ENCODE measurements around the gene PLEKHA6. TPM values are rescaled to one million over a fixed set of nuclear protein-coding genes. Genes with fewer than 3 reads are reported as not detected.

PLEKHA6 gene
- total and polyA plus RNA-seq, 5 experiments from 2014 or later = 0.02 to 2.0 (median 1.2) TPM; not detected in 2

GRCh38 chr1:204349602-204350001 is 10.1 kb downstream of the PLEKHA6 start:
- no peak overlapping the region for H3K4me3 Mint-ChIP-seq
- peaks cover 0 to 6% (median 3%) of the 10 kb centered on the region in 4 donors for H3K4me1 Mint-ChIP-seq
- ATAC-seq (no peak), DNase-seq (no peak)
- no peaks in the 10 kb centered on the region for H3K36me3 Mint-ChIP-seq
- peaks cover 0 to 6% (median 0%) of the 10 kb centered on the region in 5 donors for H3K27me3 Mint-ChIP-seq
- H3K9me3 Mint-ChIP-seq = no peaks in the 10 kb centered on the region
- POLR2A ChIA-PET = interaction anchor here (1.0 kb wide), 1 partner anchor 191 kb away, joined by 3 read pairs; no protein-coding TSS in a partner anchor
- H3K27ac Mint-ChIP-seq = no peak overlapping the region

- Mint-ChIP-seq H3K27ac (no peak overlapping the region), H3K27me3 (peaks cover 0 to 6% (median 0%) of the 10 kb centered on the region in 5 donors), H3K9me3 (no peaks in the 10 kb centered on the region), H3K4me1 (peaks cover 0 to 6% (median 3%) of the 10 kb centered on the region in 4 donors), H3K36me3 (no peaks in the 10 kb centered on the region), H3K4me3 (no peak overlapping the region)
- ATAC-seq = no peak
- POLR2A ChIA-PET = no interaction called here
- DNase-seq = no peak
Measured at GRCh38 chr1:204348722-204349121, 11.0 kb downstream of the PLEKHA6 start.

DNA sequence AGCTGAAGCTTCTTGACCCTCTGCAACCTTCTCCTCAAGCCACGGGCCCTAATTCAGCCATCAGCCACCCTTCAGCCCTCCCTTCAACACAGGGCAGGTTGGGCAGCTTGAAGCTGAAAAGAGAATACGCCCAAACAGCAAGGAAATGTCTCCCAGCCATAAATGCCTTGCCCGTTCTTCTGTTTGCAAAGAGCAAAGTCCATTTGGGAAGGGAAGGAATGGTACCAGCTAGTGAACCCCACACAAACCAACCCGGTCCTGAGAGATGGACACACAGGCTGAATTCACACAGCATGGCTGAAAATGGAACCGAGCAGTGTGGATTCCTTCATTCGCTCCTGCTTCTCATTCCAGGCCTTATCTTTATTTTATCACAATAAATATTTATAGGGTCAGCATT is 11.5 kb downstream of the PLEKHA6 start:
- Mint-ChIP-seq H3K4me3 (no peak overlapping the region), H3K36me3 (no peaks in the 10 kb centered on the region), H3K4me1 (peaks cover 0 to 6% (median 3%) of the 10 kb centered on the region in 4 donors), H3K9me3 (no peaks in the 10 kb centered on the region), H3K27me3 (peaks cover 0 to 6% (median 0%) of the 10 kb centered on the region in 5 donors), H3K27ac (no peak overlapping the region)
- DNase-seq (no peak), ATAC-seq (no peak)
- POLR2A ChIA-PET = no interaction called here

DNA sequence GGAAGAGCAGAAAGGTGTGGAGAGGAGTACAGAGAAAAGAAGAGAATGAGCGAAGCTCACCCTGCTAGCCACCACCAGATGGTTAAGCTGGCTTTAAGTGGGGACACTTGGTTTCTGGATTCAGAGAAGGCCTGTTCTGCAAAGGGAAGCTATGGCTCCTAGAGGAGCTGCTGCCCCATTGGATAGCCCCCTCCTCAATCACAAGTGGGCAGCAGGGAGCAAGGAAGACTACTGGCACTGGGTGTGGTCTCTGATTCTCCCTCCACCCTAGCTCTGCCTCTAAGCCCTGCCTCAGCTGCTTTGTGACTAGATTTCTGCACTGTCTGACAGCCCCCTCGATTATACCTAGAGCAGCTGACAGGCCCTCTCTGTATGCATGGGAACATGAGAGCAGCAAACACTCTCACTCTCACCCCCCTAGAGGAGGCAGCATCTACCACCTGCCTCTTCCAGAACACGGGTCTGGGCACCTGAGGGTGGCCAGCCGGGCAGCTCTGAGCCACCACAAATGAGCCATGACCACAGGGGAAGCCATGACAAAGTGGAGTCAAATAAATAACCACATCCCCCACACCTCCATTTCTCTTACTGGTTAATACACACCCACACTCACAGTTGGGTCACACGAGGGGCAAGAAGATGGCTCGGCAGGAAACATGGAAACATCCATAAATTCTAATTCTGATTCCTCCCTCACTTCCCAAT is 13.6 kb downstream of the PLEKHA6 start:
- Mint-ChIP-seq H3K36me3 (no peaks in the 10 kb centered on the region), H3K4me3 (no peak overlapping the region), H3K27ac (peak overlapping the region in 1 of 10 donors; percentile 8), H3K4me1 (peaks cover 0 to 3% (median under 1%) of the 10 kb centered on the region in 4 donors), H3K27me3 (peaks cover 0 to 6% (median 0%) of the 10 kb centered on the region in 5 donors), H3K9me3 (no peaks in the 10 kb centered on the region)
- ATAC-seq (no peak), DNase-seq (no peak)
- POLR2A ChIA-PET = no interaction called here

DNA sequence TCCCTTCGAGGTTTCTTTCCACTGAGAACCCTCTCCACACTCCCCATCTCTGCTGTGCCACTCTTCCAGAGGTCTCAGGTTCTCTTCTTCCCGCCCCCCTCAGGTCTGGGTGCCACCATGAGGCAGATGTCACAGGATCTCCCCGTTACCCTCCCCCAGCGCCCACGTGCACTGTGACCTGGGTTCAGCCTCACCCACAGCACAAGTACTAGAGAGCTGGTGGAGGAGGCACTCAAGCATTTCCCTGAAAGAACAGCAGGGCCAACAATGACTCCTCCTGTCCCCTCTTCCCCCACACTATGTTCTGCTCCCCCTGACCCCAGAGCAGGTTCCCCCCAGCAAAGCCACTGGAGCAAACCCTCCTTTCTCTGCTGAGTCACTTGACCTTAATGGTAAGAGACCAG is 14.3 kb downstream of the PLEKHA6 start:
- Mint-ChIP-seq H3K27me3 (peaks cover 0 to 7% (median 0%) of the 10 kb centered on the region in 5 donors), H3K4me3 (no peak overlapping the region), H3K9me3 (no peaks in the 10 kb centered on the region), H3K4me1 (peaks cover 0 to 2% (median 0%) of the 10 kb centered on the region in 4 donors), H3K36me3 (no peaks in the 10 kb centered on the region), H3K27ac (peak overlapping the region in 3 of 10 donors; percentile 8 to 16 (median 14))
- no peak for DNase-seq
- no peak for ATAC-seq
- POLR2A ChIA-PET = no interaction called here

DNA sequence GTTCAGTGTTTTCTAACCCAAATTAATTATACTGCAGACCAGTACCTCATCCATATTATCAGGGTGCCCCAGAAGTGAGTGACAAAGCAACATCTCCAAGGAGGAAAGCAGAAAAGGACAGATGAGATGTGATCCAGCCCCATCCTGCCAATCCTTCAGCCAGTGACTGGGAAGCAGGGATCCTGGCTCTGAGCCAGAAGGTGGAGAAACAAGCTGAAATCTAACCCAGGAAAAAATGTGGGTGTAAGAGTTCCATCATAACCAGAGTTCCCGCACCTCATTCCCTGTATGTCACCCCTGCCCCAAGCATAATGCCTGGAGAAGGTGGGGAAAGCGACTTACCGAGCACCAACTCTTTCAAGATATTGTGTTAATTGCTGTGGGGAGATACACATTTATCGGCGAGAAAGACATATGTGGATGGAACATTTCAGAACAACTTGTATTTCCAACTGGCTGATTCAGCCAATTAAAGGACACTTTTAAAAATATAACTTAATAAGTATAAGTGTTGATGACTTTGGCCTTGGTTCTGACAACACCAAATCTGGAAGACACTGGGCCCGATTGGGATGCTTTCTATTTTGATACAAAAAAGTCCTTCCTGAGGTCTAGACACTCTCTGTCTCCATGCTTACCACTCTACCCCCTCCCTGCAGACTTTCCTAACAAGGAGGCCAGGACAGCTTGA is 14.9 kb downstream of the PLEKHA6 start:
- Mint-ChIP-seq H3K4me1 (peaks cover 0 to 2% (median 0%) of the 10 kb centered on the region in 4 donors), H3K4me3 (no peak overlapping the region), H3K27ac (no peak overlapping the region), H3K36me3 (no peaks in the 10 kb centered on the region), H3K9me3 (no peaks in the 10 kb centered on the region), H3K27me3 (peaks cover 0 to 9% (median 0%) of the 10 kb centered on the region in 5 donors)
- POLR2A ChIA-PET = no interaction called here
- DNase-seq (no peak), ATAC-seq (no peak)

- no peak for ATAC-seq
- Mint-ChIP-seq H3K27me3 (peaks cover 0 to 9% (median 0%) of the 10 kb centered on the region in 5 donors), H3K36me3 (no peaks in the 10 kb centered on the region), H3K4me1 (peaks cover 0 to 2% (median 0%) of the 10 kb centered on the region in 4 donors), H3K27ac (no peak overlapping the region), H3K9me3 (no peaks in the 10 kb centered on the region), H3K4me3 (no peak overlapping the region)
- DNase-seq = no peak
- POLR2A ChIA-PET = no interaction called here
Measured at GRCh38 chr1:204343802-204344201, 15.9 kb downstream of the PLEKHA6 start.

GRCh38 chr1:204343247-204343646 is 16.5 kb downstream of the PLEKHA6 start:
- ATAC-seq (no peak), DNase-seq (no peak)
- no peak overlapping the region for H3K4me3 Mint-ChIP-seq
- H3K27me3 Mint-ChIP-seq = peaks cover 0 to 9% (median 0%) of the 10 kb centered on the region in 5 donors
- peaks cover 0 to under 1% (median 0%) of the 10 kb centered on the region in 4 donors for H3K4me1 Mint-ChIP-seq
- no peak overlapping the region for H3K27ac Mint-ChIP-seq
- no peaks in the 10 kb centered on the region for H3K36me3 Mint-ChIP-seq
- no peaks in the 10 kb centered on the region for H3K9me3 Mint-ChIP-seq
- POLR2A ChIA-PET = no interaction called here

GRCh38 chr1:204342310-204342709 is 17.4 kb downstream of the PLEKHA6 start:
- POLR2A ChIA-PET = no interaction called here
- no peak for DNase-seq
- Mint-ChIP-seq H3K27me3 (peaks cover 0 to 9% (median 0%) of the 10 kb centered on the region in 5 donors), H3K27ac (no peak overlapping the region), H3K36me3 (no peaks in the 10 kb centered on the region), H3K4me3 (no peak overlapping the region), H3K4me1 (no peaks in the 10 kb centered on the region), H3K9me3 (no peaks in the 10 kb centered on the region)
- no peak for ATAC-seq

DNA sequence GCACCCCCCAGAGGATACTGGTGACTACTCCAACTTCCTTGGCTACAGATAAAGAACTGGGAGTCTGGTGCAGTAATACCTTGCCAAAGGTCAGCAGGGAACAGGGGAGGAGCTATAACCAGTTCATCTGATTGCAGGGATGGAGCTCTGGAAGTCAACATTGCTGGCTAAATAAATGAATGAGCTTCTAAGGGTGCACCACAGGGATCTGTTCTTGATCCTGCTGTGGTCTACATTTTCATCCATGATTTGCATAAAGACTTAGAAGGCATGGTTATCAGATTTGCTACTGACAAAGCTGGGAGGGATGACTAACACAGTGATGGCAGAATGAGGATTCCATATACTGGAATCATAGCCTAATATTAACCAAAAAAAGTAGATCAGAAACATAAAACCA is 18.3 kb downstream of the PLEKHA6 start:
- Mint-ChIP-seq H3K36me3 (no peaks in the 10 kb centered on the region), H3K4me3 (no peak overlapping the region), H3K27ac (no peak overlapping the region), H3K9me3 (no peaks in the 10 kb centered on the region), H3K4me1 (no peaks in the 10 kb centered on the region), H3K27me3 (peaks cover 0 to 9% (median 0%) of the 10 kb centered on the region in 5 donors)
- no peak for ATAC-seq
- no peak for DNase-seq
- POLR2A ChIA-PET = no interaction called here

DNA sequence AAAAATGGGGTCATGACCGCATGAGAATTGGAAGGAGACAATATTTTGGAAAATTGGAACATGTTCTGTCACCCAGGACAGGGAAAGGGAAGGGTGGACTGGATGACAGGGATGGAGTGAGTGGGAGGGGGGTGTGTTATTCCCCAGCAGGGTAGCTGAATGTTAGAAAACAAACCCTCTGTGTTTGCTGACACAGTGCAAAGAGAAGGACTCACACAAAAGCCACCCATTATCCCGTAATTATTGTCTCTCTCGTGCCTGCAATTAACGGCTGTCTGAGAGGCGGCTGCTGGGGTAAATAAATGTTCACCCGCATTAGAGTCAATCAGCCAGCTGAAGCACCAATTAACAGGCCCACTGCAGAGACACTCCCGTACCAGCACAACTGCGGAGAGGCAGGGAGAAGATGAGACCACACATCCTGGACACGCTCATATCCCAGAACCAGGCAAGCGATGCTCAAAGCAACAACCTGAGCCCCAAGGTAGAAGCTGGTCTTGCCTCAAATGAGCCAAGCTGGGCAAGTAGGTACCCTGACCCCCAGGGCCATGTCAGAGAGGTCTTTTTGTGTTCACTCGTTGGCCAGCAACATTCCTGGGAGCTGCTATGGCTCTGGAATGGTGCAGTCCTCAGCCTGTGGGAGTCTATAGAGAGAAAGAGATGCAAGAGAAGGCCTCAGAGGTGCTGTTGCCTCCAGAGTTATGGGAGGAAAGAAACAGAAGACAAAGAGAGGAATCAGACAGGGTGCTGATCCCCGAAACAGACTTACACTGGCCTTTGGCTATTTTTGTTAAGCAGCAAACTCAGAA is 19.4 kb downstream of the PLEKHA6 start:
- Mint-ChIP-seq H3K27ac (no peak overlapping the region), H3K27me3 (peaks cover 0 to 4% (median 0%) of the 10 kb centered on the region in 5 donors), H3K4me1 (no peaks in the 10 kb centered on the region), H3K9me3 (no peaks in the 10 kb centered on the region), H3K4me3 (no peak overlapping the region), H3K36me3 (no peaks in the 10 kb centered on the region)
- no peak for ATAC-seq
- DNase-seq = no peak
- POLR2A ChIA-PET = no interaction called here

DNA sequence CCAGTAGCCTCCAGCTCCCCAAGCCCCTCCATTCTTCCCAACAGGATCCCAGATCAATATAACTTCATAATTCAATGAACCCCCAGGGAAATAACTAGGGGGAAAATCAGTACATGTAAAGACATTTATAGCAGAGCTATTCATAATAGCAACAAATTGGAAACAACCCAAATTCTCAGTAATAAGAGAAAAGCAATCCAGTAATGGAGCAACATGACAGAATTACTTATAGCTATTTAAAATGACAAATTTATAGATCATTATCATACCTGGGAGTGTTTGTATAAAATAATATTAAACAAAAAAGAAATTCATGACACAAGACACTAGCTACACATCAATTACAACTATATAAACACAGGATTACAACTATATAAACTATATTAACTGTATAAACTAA is 20.2 kb downstream of the PLEKHA6 start:
- ATAC-seq (no peak), DNase-seq (no peak)
- Mint-ChIP-seq H3K4me3 (no peak overlapping the region), H3K4me1 (no peaks in the 10 kb centered on the region), H3K27me3 (peaks cover 0 to 3% (median 0%) of the 10 kb centered on the region in 5 donors), H3K9me3 (no peaks in the 10 kb centered on the region), H3K27ac (no peak overlapping the region), H3K36me3 (no peaks in the 10 kb centered on the region)
- POLR2A ChIA-PET = interaction anchor here (0.6 kb wide), 1 partner anchor 419 kb away, joined by 5 read pairs; no protein-coding TSS in a partner anchor

- peaks cover 0 to 3% (median 0%) of the 10 kb centered on the region in 5 donors for H3K27me3 Mint-ChIP-seq
- no peaks in the 10 kb centered on the region for H3K36me3 Mint-ChIP-seq
- POLR2A ChIA-PET = interaction anchor here (0.6 kb wide), 1 partner anchor 418 kb away, joined by 5 read pairs; no protein-coding TSS in a partner anchor
- no peaks in the 10 kb centered on the region for H3K9me3 Mint-ChIP-seq
- no peak overlapping the region for H3K4me3 Mint-ChIP-seq
- no peak for DNase-seq
- H3K27ac Mint-ChIP-seq = no peak overlapping the region
- no peaks in the 10 kb centered on the region for H3K4me1 Mint-ChIP-seq
- no peak for ATAC-seq
Measured at GRCh38 chr1:204338997-204339396, 20.7 kb downstream of the PLEKHA6 start.
